Endometrial microvascular endothelial cells (primary cell): ENCODE results near the gene SIGLEC8. TPM values are rescaled to one million over a fixed set of nuclear protein-coding genes. Genes with fewer than 3 reads are reported as not detected.
"Not testable (repeated sequence)": the region's sequence is repeated elsewhere in the genome, so short reads cannot be mapped to it uniquely, and the experiment has no call there.

ENCODE experiments used
- in situ Hi-C: cut with HindIII; loops from 2 replicates; pipeline ENCODE4 v1.10.0; 2017; ENCODE audit warnings: low sequenced_read_pairs, low pct_unique_long_range_greater_than_20kb; ENCODE audit errors: inconsistent ontology term
- total RNA-seq: library from RNA; depleted of rRNA; stranded (reverse); fragments of >200 nt; gene quantifications from one replicate; pipeline ENCODE4 v1.2.3, GENCODE V29; 2015; ENCODE audit errors: inconsistent ontology term

The SIGLEC8 gene
- total RNA-seq, 1 donor from 2014 or later: not detected

GRCh38 chr19:51417810-51418157 is 40.5 kb downstream of the SIGLEC8 start:
- in situ Hi-C loops: no loop called here

- in situ Hi-C loops: no loop called here
Measured at GRCh38 chr19:51417107-51417809, 41.0 kb downstream of the SIGLEC8 start, which contains the start of gene SIGLEC10. SIGLEC10 (minus strand) TSS chr19:51417642; CDS start chr19:51417581, 61 bp downstream.

DNA sequence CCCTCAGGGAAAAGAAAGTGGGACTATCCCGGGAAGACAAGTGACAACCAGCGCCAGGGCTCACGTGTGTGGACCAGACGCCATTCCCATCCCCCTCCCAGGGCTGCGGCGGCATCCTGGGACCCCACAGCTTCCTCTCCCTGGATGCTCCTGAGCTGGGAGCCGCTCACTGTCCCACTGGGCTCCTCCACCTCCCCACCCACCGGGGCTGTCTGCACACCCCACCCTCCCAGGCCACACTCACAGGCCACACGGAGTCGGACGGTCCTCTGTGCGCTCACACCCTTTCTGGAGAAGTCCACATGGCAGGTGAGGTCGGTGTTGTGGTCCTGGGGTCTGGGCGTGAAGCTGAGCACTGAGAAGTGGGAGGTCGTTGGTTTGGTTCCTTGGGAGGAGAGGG is 41.8 kb downstream of the SIGLEC8 start:
- in situ Hi-C loops: not testable (repeated sequence)

DNA sequence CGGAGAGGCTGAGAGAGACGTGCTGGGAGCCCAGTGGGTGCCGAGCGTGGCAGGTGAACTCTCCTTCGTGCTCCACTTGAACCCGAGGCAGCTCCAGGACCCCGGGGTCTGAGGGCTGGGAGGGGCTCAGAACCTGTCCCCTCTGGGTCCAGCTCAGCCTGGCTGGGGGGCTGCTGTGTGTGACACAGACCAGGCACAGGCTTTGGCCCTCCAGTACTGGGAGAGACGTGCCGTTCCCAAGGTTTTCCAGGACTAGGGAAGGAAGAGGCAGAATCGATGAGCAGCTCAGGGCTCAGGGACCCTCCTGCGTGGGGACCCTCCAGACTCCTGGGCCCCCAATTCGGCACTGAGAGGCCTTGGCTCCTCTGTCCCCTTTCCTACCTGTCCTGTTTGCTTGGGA is 43.1 kb downstream of the SIGLEC8 start:
- in situ Hi-C loops: no loop called here

DNA sequence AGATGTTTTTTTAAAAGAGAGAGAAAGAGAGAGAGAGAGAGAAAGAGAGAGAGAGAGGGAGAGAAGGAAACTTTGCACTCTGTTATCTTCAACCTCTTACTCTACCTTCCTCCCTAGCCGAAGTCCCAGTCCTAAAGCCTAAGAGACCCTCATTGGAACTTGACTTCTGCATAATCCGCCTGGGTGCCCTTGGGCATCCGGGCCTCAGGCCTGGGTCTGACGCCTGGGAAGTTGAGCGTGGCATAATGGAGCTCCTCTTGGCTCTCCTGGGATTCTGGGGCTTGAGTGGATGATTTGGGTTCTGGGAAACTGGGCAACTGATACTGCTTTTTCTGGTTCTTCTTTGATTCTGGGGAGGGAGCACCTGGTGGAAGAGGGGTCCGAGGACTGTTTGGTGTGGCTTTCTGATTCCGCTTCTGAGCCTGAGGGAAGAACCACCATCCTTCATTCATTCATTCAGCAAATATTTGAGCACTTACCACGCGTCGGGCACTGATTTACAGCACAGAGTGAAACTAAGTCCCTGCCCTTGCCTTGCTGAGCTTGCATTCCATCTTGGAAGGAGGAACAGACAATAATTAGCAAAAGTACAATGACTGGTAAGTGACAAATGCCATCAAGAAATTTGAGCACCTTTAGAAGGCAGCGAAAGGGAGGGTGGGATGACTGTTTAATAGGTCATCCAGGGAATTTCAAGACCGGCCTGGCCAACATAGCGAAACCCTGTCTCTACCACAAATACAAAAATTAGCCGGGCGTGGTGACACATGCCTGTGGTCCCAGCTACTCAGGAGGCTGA is 47.1 kb downstream of the SIGLEC8 start:
- in situ Hi-C loops: no loop called here

GRCh38 chr19:51407511-51408131 is 50.6 kb downstream of the SIGLEC8 start:
- in situ Hi-C loops: no loop called here

GRCh38 chr19:51402117-51402516 is 56.1 kb downstream of the SIGLEC8 start:
- in situ Hi-C loops: no loop called here

Other genes starting within 250 kb of the SIGLEC8 start
- not detected for gene CD33, start 233.4 kb downstream of the SIGLEC8 start, total RNA-seq
- not detected for gene SIGLECL1, start 207.4 kb downstream of the SIGLEC8 start, total RNA-seq
- gene IGLON5, start 146.8 kb downstream of the SIGLEC8 start, total RNA-seq: not detected
- not detected for gene VSIG10L, start 116.3 kb downstream of the SIGLEC8 start, total RNA-seq
- gene ETFB, start 92.1 kb downstream of the SIGLEC8 start, total RNA-seq: 87.7 TPM
- gene CLDND2, start 89.5 kb downstream of the SIGLEC8 start, total RNA-seq: not detected
- gene NKG7, start 85.8 kb downstream of the SIGLEC8 start, total RNA-seq: not detected
- gene LIM2, start 70.5 kb downstream of the SIGLEC8 start, total RNA-seq: not detected
- gene C19orf84, start 67.9 kb downstream of the SIGLEC8 start, total RNA-seq: not detected
- gene SIGLEC10, start 40.8 kb downstream of the SIGLEC8 start, total RNA-seq: not detected
- not detected for gene CEACAM18, start 20.1 kb upstream of the SIGLEC8 start, total RNA-seq
- gene SIGLEC12, start 43.3 kb upstream of the SIGLEC8 start, total RNA-seq: not detected
- gene SIGLEC6, start 73.2 kb upstream of the SIGLEC8 start, total RNA-seq: not detected
- gene ZNF175, start 112.8 kb upstream of the SIGLEC8 start, total RNA-seq: 7.0 TPM
- gene SIGLEC5, start 171.9 kb upstream of the SIGLEC8 start, total RNA-seq: not detected
- gene SIGLEC14, start 188.4 kb upstream of the SIGLEC8 start, total RNA-seq: 0.28 TPM
- 21.5 TPM for gene SPACA6, start 234.9 kb upstream of the SIGLEC8 start, total RNA-seq